Measurements from ENCODE around the gene SRSF10. TPM values are rescaled to one million over a fixed set of nuclear protein-coding genes. Genes with fewer than 3 reads are reported as not detected.

SRSF10 gene
- total and polyA plus RNA-seq, 9 of the 15 experiments (the other 6 are each of a cell fraction or from before 2014, with no cell fraction given): 154 to 264 (median 205) TPM

GRCh38 chr1:23979387-23979880, 693 bp downstream of the SRSF10 start (continued):
- TF ChIP-seq AFF1 (IDR thresholded peaks at IDR 0.05; ENCODE audit: low read depth in 1 of 2, partially characterized antibody in 2 of 2) (no peak), ZBTB5 (IDR thresholded peaks at IDR 0.05) (no peak), ADNP (tag; IDR thresholded peaks at IDR 0.05) (no peak), KDM5B (IDR thresholded peaks at IDR 0.05; ENCODE audit: insufficient replicate concordance, low read depth, low read length) (no peak), NELFE (IDR thresholded peaks at IDR 0.05; ENCODE audit: insufficient read depth, insufficient read length) (no peak), SMARCC2 (IDR thresholded peaks at IDR 0.05; ENCODE audit: low read depth) (0 out of 2 replicates have a peak, but pooled peaks have one; percentile 6), CBFB (CRISPR knock-in tag; IDR thresholded peaks at IDR 0.05) (no peak), PHB (CRISPR knock-in tag; IDR thresholded peaks at IDR 0.05) (no peak), MTA1 (IDR thresholded peaks at IDR 0.05; ENCODE audit: borderline replicate concordance) (no peak), SIN3B (IDR thresholded peaks at IDR 0.05; ENCODE audit: low read depth) (no peak), TFAM (CRISPR knock-in tag; conservative IDR thresholded peaks at IDR 0.05) (no peak), HNRNPH1 (optimal IDR thresholded peaks at IDR 0.05; ENCODE audit: low read depth, low read length) (no peak), ATF1 (CRISPR knock-in tag; IDR thresholded peaks at IDR 0.05) (no peak), ATF1 (tag; IDR thresholded peaks at IDR 0.05) (no peak), ZNF311 (CRISPR knock-in tag; IDR thresholded peaks at IDR 0.05) (no peak), STAT5A (IDR thresholded peaks at IDR 0.05; ENCODE audit: borderline replicate concordance, low read length) (peak; percentile 42), DIDO1 (tag; IDR thresholded peaks at IDR 0.05; ENCODE audit: low read depth) (no peak), ZFP30 (CRISPR knock-in tag; IDR thresholded peaks at IDR 0.05; ENCODE audit: borderline replicate concordance) (no peak), ZNF444 (CRISPR knock-in tag; IDR thresholded peaks at IDR 0.05) (no peak), SAFB2 (IDR thresholded peaks at IDR 0.05; ENCODE audit: borderline replicate concordance, low read depth, low read length, severe bottlenecking) (no peak), ZKSCAN1 (IDR thresholded peaks at IDR 0.05; ENCODE audit: low read depth, low read length) (no peak), KLF13 (tag; IDR thresholded peaks at IDR 0.05; ENCODE audit: borderline replicate concordance, low read depth) (no peak)

Data from K562 (cell line).